Neural cell (in vitro differentiated cells): Measurements from ENCODE around the gene SNTG2. TPM values are rescaled to one million over a fixed set of nuclear protein-coding genes. Genes with fewer than 3 reads are reported as not detected.

ENCODE experiments used
- H2AFZ ChIP-seq: fragments of 200-600, 300-800 bp; sonication (generic), shearing (Covaris generic); 2 replicates; pipeline ENCODE4 v1.6.0; 2014; ENCODE audit warnings: low read depth, mild to moderate bottlenecking, antibody characterized with exemption, low read length, moderate library complexity
- H3F3A ChIP-seq: fragments of 200-600 bp; shearing (Covaris generic); 2 replicates; pipeline ENCODE4 v1.6.1; 2016; ENCODE audit warnings: mild to moderate bottlenecking, moderate library complexity, mixed read lengths, antibody characterized with exemption, low read length; ENCODE audit not compliant: insufficient read depth, poor library complexity, severe bottlenecking
- H3K27ac ChIP-seq: fragments of 200-600, 300-800 bp; sonication (generic), shearing (Covaris generic); 2 replicates; pipeline ENCODE4 v1.5.1; 2014; ENCODE audit warnings: mild to moderate bottlenecking, low read length, moderate library complexity
- H3K27me3 ChIP-seq: fragments of 300-800, 200-600 bp; sonication (generic), shearing (Covaris generic); 2 replicates; pipeline ENCODE4 v1.6.0; 2014; ENCODE audit warnings: mild to moderate bottlenecking, low read depth, low read length, moderate library complexity; ENCODE audit not compliant: insufficient read depth
- H3K36me3 ChIP-seq: fragments of 300-800, 200-600 bp; sonication (generic), shearing (Covaris generic); 2 replicates; pipeline ENCODE4 v1.5.1; 2014; ENCODE audit warnings: mild to moderate bottlenecking, antibody characterized with exemption, low read length, moderate library complexity; ENCODE audit not compliant: insufficient read depth
- H3K4me2 ChIP-seq: fragments of 300-800, 200-600 bp; sonication (generic), shearing (Covaris generic); 2 replicates; pipeline ENCODE4 v1.6.0; 2014; ENCODE audit warnings: mild to moderate bottlenecking, low read length
- H3K4me3 ChIP-seq: fragments of 300-800, 200-600 bp; sonication (generic), shearing (Covaris generic); 2 replicates; pipeline ENCODE4 v1.5.1; 2014; ENCODE audit warnings: mild to moderate bottlenecking, low read length, moderate library complexity
- H3K79me2 ChIP-seq: fragments of 200-600 bp; shearing (Covaris generic); replicated peaks from 2 replicates; pipeline ENCODE4 v1.6.0; 2014; ENCODE audit warnings: mild to moderate bottlenecking, low read length, moderate library complexity; ENCODE audit not compliant: insufficient read depth
- H3K9ac ChIP-seq: fragments of 300-800, 200-600 bp; sonication (generic), shearing (Covaris generic); 2 replicates; pipeline ENCODE4 v1.6.1; 2016; ENCODE audit warnings: mild to moderate bottlenecking, low read length, mixed read lengths
- H3K9me2 ChIP-seq: fragments of 200-600 bp; shearing (Covaris generic); 2 replicates; pipeline ENCODE4 v1.6.1; 2016; ENCODE audit warnings: mild to moderate bottlenecking, low read length, mixed read lengths; ENCODE audit not compliant: insufficient read depth
- H3K9me3 ChIP-seq: fragments of 200-600, 300-800 bp; sonication (generic), shearing (Covaris generic); 2 replicates; pipeline ENCODE4 v1.6.1; 2016; ENCODE audit warnings: mild to moderate bottlenecking, mixed run types, low read length, moderate library complexity, mixed read lengths
- H4K20me1 ChIP-seq: fragments of 200-600 bp; shearing (Covaris generic); 2 replicates; pipeline ENCODE4 v1.6.1; 2016; ENCODE audit warnings: mild to moderate bottlenecking, mixed run types; ENCODE audit not compliant: insufficient read depth
- CTCF ChIP-seq: fragments of 450-650 bp; IDR thresholded peaks from 2 replicates; pipeline ENCODE4 v1.5.1; 2014; ENCODE audit warnings: antibody characterized with exemption, mild to moderate bottlenecking, moderate library complexity; ENCODE audit not compliant: poor library complexity, severe bottlenecking
- EP300 ChIP-seq: fragments of 450-650 bp; conservative IDR thresholded peaks from 2 replicates; pipeline ENCODE4 v1.6.1; 2014; ENCODE audit warnings: antibody characterized with exemption, mild to moderate bottlenecking, moderate library complexity; ENCODE audit not compliant: poor library complexity, severe bottlenecking
- EZH2 ChIP-seq: fragments of 200-600, 300-800 bp; shearing (Covaris generic), sonication (generic); IDR thresholded peaks from 2 replicates; pipeline ENCODE4 v1.6.1; 2014; ENCODE audit warnings: antibody characterized with exemption, low read length, borderline replicate concordance, mild to moderate bottlenecking; ENCODE audit not compliant: insufficient read depth, poor library complexity, severe bottlenecking
- MXI1 ChIP-seq: fragments of 450-650 bp; conservative IDR thresholded peaks from 2 replicates; pipeline ENCODE4 v1.6.1; 2014; ENCODE audit warnings: antibody characterized with exemption, mild to moderate bottlenecking; ENCODE audit not compliant: poor library complexity, severe bottlenecking
- POLR2AphosphoS5 ChIP-seq: IDR thresholded peaks from 2 replicates; pipeline ENCODE4 v1.6.1; 2012
- RAD21 ChIP-seq: fragments of 450-650 bp; conservative IDR thresholded peaks from 2 replicates; pipeline ENCODE4 v1.6.1; 2014; ENCODE audit warnings: antibody characterized with exemption, mild to moderate bottlenecking, moderate library complexity
- REST ChIP-seq: IDR thresholded peaks from 2 replicates; pipeline ENCODE4 v1.6.1; 2012; ENCODE audit warnings: borderline replicate concordance
- SMC3 ChIP-seq: fragments of 450-650 bp; conservative IDR thresholded peaks from 2 replicates; pipeline ENCODE4 v1.6.1; 2014; ENCODE audit warnings: antibody characterized with exemption, mild to moderate bottlenecking, moderate library complexity; ENCODE audit not compliant: poor library complexity
- TAF1 ChIP-seq: IDR thresholded peaks from 2 replicates; pipeline ENCODE4 v1.6.1; 2012; ENCODE audit warnings: low read depth
- polyA plus RNA-seq: library from polyadenylated mRNA; depleted of rRNA; stranded (reverse); fragments of >200 nt; gene quantifications from 2 replicates; pipeline ENCODE4 v1.2.3, GENCODE V29; 2014

SNTG2 gene
- polyA plus RNA-seq, 1 donor from 2014 or later: not detected

- Histone ChIP-seq H3K27ac (no peak overlapping the region), H3K27me3 (no peaks in the 10 kb centered on the region), H3K79me2 (no peaks in the 10 kb centered on the region), H3K9ac (no peak overlapping the region), H4K20me1 (no peaks in the 10 kb centered on the region), H3K9me2 (no peaks in the 10 kb centered on the region), H3K4me2 (no peak overlapping the region), H2AFZ (no peak overlapping the region), H3F3A (no peaks in the 10 kb centered on the region), H3K36me3 (no peaks in the 10 kb centered on the region), H3K4me3 (no peak overlapping the region), H3K9me3 (no peaks in the 10 kb centered on the region)
- TF ChIP-seq REST (no peak), MXI1 (no peak), POLR2AphosphoS5 (no peak), RAD21 (no peak), CTCF (no peak)
Observed at GRCh38 chr2:1125217-1125616, 174.6 kb downstream of the SNTG2 start.

GRCh38 chr2:1125633-1126370, 175.2 kb downstream of the SNTG2 start:
- no peaks in the 10 kb centered on the region for H4K20me1 ChIP-seq
- H3K9ac ChIP-seq: no peak overlapping the region
- no peaks in the 10 kb centered on the region for H3F3A ChIP-seq
- no peaks in the 10 kb centered on the region for H3K27me3 ChIP-seq
- H3K4me3 ChIP-seq: no peak overlapping the region
- H3K9me3 ChIP-seq: no peaks in the 10 kb centered on the region
- no peak overlapping the region for H2AFZ ChIP-seq
- H3K36me3 ChIP-seq: no peaks in the 10 kb centered on the region
- no peak overlapping the region for H3K4me2 ChIP-seq
- no peak overlapping the region for H3K27ac ChIP-seq
- H3K9me2 ChIP-seq: no peaks in the 10 kb centered on the region
- no peaks in the 10 kb centered on the region for H3K79me2 ChIP-seq
- TF ChIP-seq RAD21 (no peak), EP300 (no peak), REST (no peak), POLR2AphosphoS5 (no peak), MXI1 (no peak), TAF1 (no peak), EZH2 (no peak), SMC3 (no peak), CTCF (no peak)
